ENCODE results near the gene SHFL.

GRCh38 chr19:10104130-10104513 is 18.0 kb downstream of the SHFL start:
- TF ChIP-seq, protein P1, sequence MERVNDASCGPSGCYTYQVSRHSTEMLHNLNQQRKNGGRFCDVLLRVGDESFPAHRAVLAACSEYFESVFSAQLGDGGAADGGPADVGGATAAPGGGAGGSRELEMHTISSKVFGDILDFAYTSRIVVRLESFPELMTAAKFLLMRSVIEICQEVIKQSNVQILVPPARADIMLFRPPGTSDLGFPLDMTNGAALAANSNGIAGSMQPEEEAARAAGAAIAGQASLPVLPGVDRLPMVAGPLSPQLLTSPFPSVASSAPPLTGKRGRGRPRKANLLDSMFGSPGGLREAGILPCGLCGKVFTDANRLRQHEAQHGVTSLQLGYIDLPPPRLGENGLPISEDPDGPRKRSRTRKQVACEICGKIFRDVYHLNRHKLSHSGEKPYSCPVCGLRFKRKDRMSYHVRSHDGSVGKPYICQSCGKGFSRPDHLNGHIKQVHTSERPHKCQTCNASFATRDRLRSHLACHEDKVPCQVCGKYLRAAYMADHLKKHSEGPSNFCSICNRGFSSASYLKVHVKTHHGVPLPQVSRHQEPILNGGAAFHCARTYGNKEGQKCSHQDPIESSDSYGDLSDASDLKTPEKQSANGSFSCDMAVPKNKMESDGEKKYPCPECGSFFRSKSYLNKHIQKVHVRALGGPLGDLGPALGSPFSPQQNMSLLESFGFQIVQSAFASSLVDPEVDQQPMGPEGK (CRISPR knock-in tag; IDR thresholded peaks at IDR 0.05; ENCODE audit: borderline replicate concordance) = no peak
- TF ChIP-seq ZFP3 (CRISPR knock-in tag; IDR thresholded peaks at IDR 0.05) = no peak
- no peak for TF ChIP-seq ZFP30 (CRISPR knock-in tag; IDR thresholded peaks at IDR 0.05)
- no peak for TF ChIP-seq ZNF8 (CRISPR knock-in tag; IDR thresholded peaks at IDR 0.05)
- TF ChIP-seq BACH2 (CRISPR knock-in tag; IDR thresholded peaks at IDR 0.05; ENCODE audit: borderline replicate concordance) = no peak
- TF ChIP-seq OSR1 (CRISPR knock-in tag; IDR thresholded peaks at IDR 0.05) = no peak
- TF ChIP-seq TSHZ2 (CRISPR knock-in tag; IDR thresholded peaks at IDR 0.05) = no peak
- no peak for TF ChIP-seq TOX (CRISPR knock-in tag; IDR thresholded peaks at IDR 0.05; ENCODE audit: borderline replicate concordance)
- no peak for TF ChIP-seq ISL1 (CRISPR knock-in tag; IDR thresholded peaks at IDR 0.05)
- no peak for TF ChIP-seq ARNTL (CRISPR knock-in tag; IDR thresholded peaks at IDR 0.05; ENCODE audit: borderline replicate concordance, low read depth)
- no peak for TF ChIP-seq ZNF70 (CRISPR knock-in tag; IDR thresholded peaks at IDR 0.05)
